KMS-11 (cell line): ENCODE results near the gene GALNT9.

Source experiments
- H2AFZ ChIP-seq: fragments of 200-600 bp; sonication (generic); 2 replicates; pipeline ENCODE4 v1.6.1; 2016; ENCODE audit warnings: antibody characterized with exemption, mixed run types, low read depth
- H3K27ac ChIP-seq: fragments of 200-600 bp; sonication (generic); 2 replicates; pipeline ENCODE4 v1.6.1; 2016; ENCODE audit warnings: mild to moderate bottlenecking, mixed run types
- H3K27me3 ChIP-seq: fragments of 200-600 bp; sonication (generic); 2 replicates; pipeline ENCODE4 v1.6.1; 2017; ENCODE audit warnings: mild to moderate bottlenecking, low read depth, mixed run types, moderate library complexity; ENCODE audit not compliant: insufficient read depth
- H3K36me3 ChIP-seq: fragments of 200-600 bp; sonication (generic); 2 replicates; pipeline ENCODE4 v1.6.1; 2017; ENCODE audit warnings: mild to moderate bottlenecking, mixed run types; ENCODE audit not compliant: insufficient read depth
- H3K4me1 ChIP-seq: fragments of 200-600 bp; sonication (generic); 2 replicates; pipeline ENCODE4 v1.6.1; 2016; ENCODE audit warnings: mild to moderate bottlenecking, low read depth, mixed run types; ENCODE audit not compliant: poor library complexity, severe bottlenecking
- H3K4me2 ChIP-seq: fragments of 200-600 bp; sonication (generic); 2 replicates; pipeline ENCODE4 v1.7.0; 2016; ENCODE audit warnings: mild to moderate bottlenecking, mixed run types
- H3K4me3 ChIP-seq: fragments of 200-600 bp; sonication (generic); IDR thresholded peaks from 2 replicates; pipeline ENCODE4 v1.6.1; 2017; ENCODE audit warnings: low read depth, low read length, mixed read lengths; ENCODE audit not compliant: insufficient read depth
- H3K79me2 ChIP-seq: fragments of 200-600 bp; sonication (generic); 2 replicates; pipeline ENCODE4 v1.6.1; 2016; ENCODE audit warnings: low read depth, mixed run types; ENCODE audit not compliant: insufficient read depth
- H3K9ac ChIP-seq: fragments of 200-600 bp; sonication (generic); 2 replicates; pipeline ENCODE4 v1.6.1; 2016; ENCODE audit warnings: mild to moderate bottlenecking, mixed run types
- H4K20me1 ChIP-seq: fragments of 200-600 bp; sonication (generic); 2 replicates; pipeline ENCODE4 v1.6.1; 2016; ENCODE audit warnings: mild to moderate bottlenecking, mixed run types; ENCODE audit not compliant: insufficient read depth
- CTCF ChIP-seq: fragments of 200-600 bp; sonication (generic); conservative IDR thresholded peaks from 2 replicates; pipeline ENCODE4 v1.6.1; 2017; ENCODE audit warnings: low read depth, mild to moderate bottlenecking, antibody characterized with exemption, low read length, moderate library complexity, mixed read lengths

Gene GALNT9

GRCh38 chr12:132273992-132274334 is 55.4 kb downstream of the GALNT9 start:
- Histone ChIP-seq H3K4me2 (no peak overlapping the region), H3K4me3 (no peak overlapping the region), H3K9ac (no peak overlapping the region), H3K27me3 (no peaks in the 10 kb centered on the region; the same call in 1 of the 2 replicates), H3K27ac (no peak overlapping the region), H3K79me2 (no peaks in the 10 kb centered on the region), H3K4me1 (no peaks in the 10 kb centered on the region), H4K20me1 (no peaks in the 10 kb centered on the region), H3K36me3 (no peaks in the 10 kb centered on the region), H2AFZ (no peak overlapping the region)
- no peak for TF ChIP-seq CTCF

GRCh38 chr12:132272711-132273110 is 56.7 kb downstream of the GALNT9 start:
- no peak overlapping the region for H3K4me3 ChIP-seq
- no peaks in the 10 kb centered on the region for H3K36me3 ChIP-seq
- no peaks in the 10 kb centered on the region for H3K4me1 ChIP-seq
- no peak overlapping the region for H3K4me2 ChIP-seq
- TF ChIP-seq CTCF = no peak
- H3K27me3 ChIP-seq = no peaks in the 10 kb centered on the region; the same call in 1 of the 2 replicates
- no peaks in the 10 kb centered on the region for H4K20me1 ChIP-seq
- H3K27ac ChIP-seq = no peak overlapping the region
- H3K9ac ChIP-seq = no peak overlapping the region
- H2AFZ ChIP-seq = no peak overlapping the region
- H3K79me2 ChIP-seq = no peaks in the 10 kb centered on the region

- no peaks in the 10 kb centered on the region for H4K20me1 ChIP-seq
- H3K79me2 ChIP-seq = no peaks in the 10 kb centered on the region
- no peaks in the 10 kb centered on the region for H3K36me3 ChIP-seq
- H3K4me1 ChIP-seq = no peaks in the 10 kb centered on the region
- H2AFZ ChIP-seq = no peak overlapping the region
- H3K9ac ChIP-seq = no peak overlapping the region
- TF ChIP-seq CTCF = no peak
- H3K27me3 ChIP-seq = no peaks in the 10 kb centered on the region; the same call in 1 of the 2 replicates
- H3K4me3 ChIP-seq = no peak overlapping the region
- no peak overlapping the region for H3K27ac ChIP-seq
- no peak overlapping the region for H3K4me2 ChIP-seq
Observed at GRCh38 chr12:132271755-132272092, 57.7 kb downstream of the GALNT9 start.

- Histone ChIP-seq H3K4me1 (no peaks in the 10 kb centered on the region), H3K4me3 (no peak overlapping the region), H3K27ac (no peak overlapping the region), H3K27me3 (no peaks in the 10 kb centered on the region; the same call in 1 of the 2 replicates), H4K20me1 (no peaks in the 10 kb centered on the region), H3K36me3 (no peaks in the 10 kb centered on the region), H2AFZ (no peak overlapping the region), H3K79me2 (no peaks in the 10 kb centered on the region), H3K4me2 (no peak overlapping the region), H3K9ac (no peak overlapping the region)
- no peak for TF ChIP-seq CTCF
Observed at GRCh38 chr12:132270969-132271754, 58.2 kb downstream of the GALNT9 start.
